ENCODE data around the gene ATP6V1G2. TPM values are rescaled to one million over a fixed set of nuclear protein-coding genes. Genes with fewer than 3 reads are reported as not detected.
"Not testable (repeated sequence)": the region's sequence is repeated elsewhere in the genome, so short reads cannot be mapped to it uniquely, and the experiment has no call there.

Gene ATP6V1G2
- total RNA-seq (2021; ENCODE audit: unreplicated experiment) (0.98 TPM), Bru-seq, nascent RNA (percentile 39 among the genes with signal in this experiment), BruChase-seq, experiment 1, labeled RNA remaining after a 2-hour chase (percentile 42 among the genes with signal in this experiment), BruChase-seq, experiment 2, labeled RNA remaining after a 6-hour chase (percentile 49 among the genes with signal in this experiment)
- polyA plus RNA-seq (2012; ENCODE audit: insufficient read length), result 1.2 TPM
- long read RNA-seq, result 0 reads

DNA sequence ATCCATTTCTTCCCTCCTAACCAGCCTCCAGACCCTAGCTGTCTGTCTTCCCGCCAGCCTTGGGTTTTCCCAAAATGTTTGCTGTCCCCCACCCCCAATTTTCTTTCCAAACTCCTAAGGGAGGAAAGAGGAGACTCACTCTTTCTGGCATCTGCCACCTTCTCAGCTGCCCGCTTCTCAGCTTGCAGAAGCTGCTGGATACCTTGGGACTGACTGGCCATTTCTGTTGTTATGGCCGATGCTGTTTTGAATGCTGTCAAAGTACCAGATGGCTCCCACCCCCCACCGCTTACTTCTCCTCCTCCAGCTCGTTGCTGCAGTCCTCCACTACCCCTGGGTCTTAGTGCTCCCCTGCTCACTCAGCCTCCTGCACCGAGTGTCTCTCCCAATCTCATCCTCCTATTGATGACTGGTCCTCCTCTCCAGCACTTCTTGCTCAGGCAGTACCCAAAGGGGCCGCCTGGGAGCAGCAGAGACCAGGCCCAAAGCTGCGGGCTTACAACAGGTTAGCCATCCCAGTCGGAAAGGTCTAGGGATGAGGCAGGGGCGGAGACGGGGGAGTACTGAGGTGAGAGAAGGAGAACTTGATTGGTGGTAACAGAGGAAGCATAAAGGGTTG is at the start of gene ATP6V1G2:
TSS of gene ATP6V1G2 (minus strand) at position 270 of the 619 bp plus-strand sequence. CDS start at position 221, 49 bp downstream.
- ATAC-seq (peak; percentile 75), DNase-seq (ENCODE audit: low read depth, low spot score) (peak; percentile 85)
- TF ChIP-seq TCF7L2 (IDR thresholded peaks at IDR 0.05; ENCODE audit: low read depth, low read length) (no peak), SIN3A (IDR thresholded peaks at IDR 0.05; ENCODE audit: borderline replicate concordance, insufficient read depth, low read depth, low read length) (peak; percentile 68; the same call in 1 of the 2 replicates), CTCF (IDR thresholded peaks at IDR 0.05) (peak; percentile 98)
- Histone ChIP-seq H3K27me3 (ENCODE audit: control insufficient read depth, insufficient read depth, low read length) (no peaks in the 10 kb centered on the region), H3K27ac (ENCODE audit: low read length) (peak within 1 kb of the TSS; percentile 96), H3K9me3 (ENCODE audit: control insufficient read depth, insufficient read depth, low read depth, low read length) (no peaks in the 10 kb centered on the region), H3K36me3 (ENCODE audit: control insufficient read depth, insufficient read depth, low read length) (peaks cover 2% of the 10 kb centered on the region; the same call in 1 of the 2 replicates), H3K4me3 (ENCODE audit: low read depth in 2 of 2, low read length in 2 of 2) (peak within 1 kb of the TSS; percentile 60 to 80), H3K4me1 (ENCODE audit: control insufficient read depth, insufficient read depth, low read length) (peaks cover 12% of the 10 kb centered on the region)
- ChIA-PET CTCF (interaction anchor here (0.5 to 4.2 kb wide), 5 partner anchors 34 to 234 kb away, joined by 3 to 37 read pairs (median 3); no protein-coding TSS in a partner anchor), POLR2A (interaction anchor here (0.5 to 0.6 kb wide), 3 partner anchors 163 to 228 kb away, joined by 3 to 7 read pairs (median 3); no protein-coding TSS in a partner anchor)
- no TSS peak for BruUV-seq (replicated peaks)
- intact Hi-C loops (cut with micrococcal nuclease; ENCODE audit: unreplicated experiment) (loop anchor here (1.0 kb wide), 1 partner anchor 52 kb away; no protein-coding TSS in a partner anchor), in situ Hi-C loops (cut with HindIII; ENCODE audit: low pct_unique_long_range_greater_than_20kb, low sequenced_read_pairs) (no loop called here)

DNA sequence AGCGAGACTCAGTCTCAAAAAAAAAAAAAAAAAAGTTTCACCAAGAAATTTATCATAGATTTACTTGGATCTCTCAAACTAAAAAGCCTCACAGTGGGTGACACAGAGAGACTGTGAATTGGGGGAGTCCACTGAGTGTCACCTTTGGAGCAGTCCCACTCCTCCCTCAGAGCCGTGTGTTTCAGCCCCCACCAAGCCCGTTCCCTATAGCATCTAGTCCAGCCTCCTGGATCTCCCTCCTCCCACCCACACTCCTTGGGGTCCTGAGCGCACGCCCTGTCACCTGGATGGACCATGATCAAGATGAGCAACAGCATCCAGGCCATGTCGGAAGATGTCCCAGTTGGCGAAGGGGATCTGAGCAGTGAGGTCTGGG is 46.0 kb upstream of the ATP6V1G2 start:
- TF ChIP-seq CTCF (IDR thresholded peaks at IDR 0.05) (no peak), REST (IDR thresholded peaks at IDR 0.05; ENCODE audit: insufficient read depth in 1 of 2, low read depth in 2 of 2, low read length in 1 of 2) (no peak), TCF7L2 (IDR thresholded peaks at IDR 0.05; ENCODE audit: low read depth, low read length) (no peak), SIN3A (IDR thresholded peaks at IDR 0.05; ENCODE audit: borderline replicate concordance, insufficient read depth, low read depth, low read length) (no peak), POLR2AphosphoS5 (IDR thresholded peaks at IDR 0.05; ENCODE audit: low read depth, low read length) (no peak)
- ChIA-PET CTCF (interaction anchor here (1.5 kb wide), 1 partner anchor 12 kb away, joined by 14 read pairs; no protein-coding TSS in a partner anchor), POLR2A (interaction anchor here (0.6 kb wide), 2 partner anchors 51 to 71 kb away, joined by 7 read pairs; no protein-coding TSS in a partner anchor)
- no peaks in the 10 kb centered on the region for H3K4me1 ChIP-seq (ENCODE audit: control insufficient read depth, insufficient read depth, low read length)
- BruUV-seq (replicated peaks), result no TSS peak
- no peak for ATAC-seq
- intact Hi-C loops (cut with micrococcal nuclease; ENCODE audit: unreplicated experiment), result no loop called here
- in situ Hi-C loops (cut with HindIII; ENCODE audit: low pct_unique_long_range_greater_than_20kb, low sequenced_read_pairs), result no loop called here
- no peak for DNase-seq (ENCODE audit: low read depth, low spot score)
- no peaks in the 10 kb centered on the region for H3K27me3 ChIP-seq (ENCODE audit: control insufficient read depth, insufficient read depth, low read length)
- no peak overlapping the region for H3K4me3 ChIP-seq (ENCODE audit: low read depth in 2 of 2, low read length in 2 of 2)
- no peak overlapping the region for H3K27ac ChIP-seq (ENCODE audit: low read length)
- no peaks in the 10 kb centered on the region for H3K36me3 ChIP-seq (ENCODE audit: control insufficient read depth, insufficient read depth, low read length)
- H3K9me3 ChIP-seq (ENCODE audit: control insufficient read depth, insufficient read depth, low read depth, low read length), result no peaks in the 10 kb centered on the region

DNA sequence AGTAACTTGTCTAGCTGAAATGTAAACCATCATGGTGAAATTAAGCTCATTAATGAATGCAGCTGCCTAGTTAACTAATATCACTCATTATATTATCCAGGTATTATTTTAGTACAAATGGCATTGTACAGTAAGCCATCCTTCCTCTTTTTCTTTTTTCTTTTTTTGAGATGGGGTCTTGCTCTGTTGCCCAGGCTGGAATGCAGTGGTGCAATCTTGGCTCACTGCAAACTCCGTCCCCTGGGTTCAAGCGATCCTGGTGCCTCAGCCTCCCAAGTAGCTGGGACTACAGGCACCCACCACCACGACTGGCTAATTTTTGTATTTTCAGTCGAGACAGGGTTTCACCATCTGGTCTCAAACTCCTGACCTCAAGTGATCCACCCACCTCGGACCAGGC is 44.3 kb upstream of the ATP6V1G2 start:
- intact Hi-C loops (cut with micrococcal nuclease; ENCODE audit: unreplicated experiment); H3K9me3 ChIP-seq (ENCODE audit: control insufficient read depth, insufficient read depth, low read depth, low read length); in situ Hi-C loops (cut with HindIII; ENCODE audit: low pct_unique_long_range_greater_than_20kb, low sequenced_read_pairs); H3K27me3 ChIP-seq (ENCODE audit: control insufficient read depth, insufficient read depth, low read length); H3K36me3 ChIP-seq (ENCODE audit: control insufficient read depth, insufficient read depth, low read length); ATAC-seq; H3K27ac ChIP-seq (ENCODE audit: low read length); H3K4me3 ChIP-seq (ENCODE audit: low read depth in 2 of 2, low read length in 2 of 2); H3K4me1 ChIP-seq (ENCODE audit: control insufficient read depth, insufficient read depth, low read length); BruUV-seq (replicated peaks); DNase-seq (ENCODE audit: low read depth, low spot score): not testable (repeated sequence)
- ChIA-PET POLR2A (interaction anchor here (0.6 kb wide), 2 partner anchors 18 to 43 kb away, joined by 4 to 8 read pairs; partner anchors contain the start of gene NFKBIL1), CTCF (interaction anchor here (0.9 kb wide), 1 partner anchor 40 kb away, joined by 3 read pairs; no protein-coding TSS in a partner anchor)

Measured in Panc1 (cell line).